ENCODE results near the gene SOS2.

DNA sequence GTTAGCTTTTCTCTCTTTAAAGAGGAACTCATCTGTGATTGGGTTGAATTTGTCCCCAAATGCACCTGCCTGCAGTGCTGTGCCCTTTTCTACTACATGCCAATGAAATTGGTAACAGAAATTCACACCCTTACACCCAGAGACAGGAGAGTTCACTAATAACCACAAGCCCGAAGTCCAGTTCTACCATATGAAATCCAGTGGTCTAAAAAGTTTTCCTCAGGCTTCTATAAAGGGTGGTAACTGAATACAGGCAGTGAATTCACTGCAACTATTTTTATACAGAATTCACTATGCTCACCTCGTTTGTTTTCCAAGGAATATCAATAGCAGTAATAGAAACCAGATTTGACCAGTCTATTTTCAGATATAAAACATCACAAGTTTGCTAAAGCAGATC is 31.5 kb upstream of the SOS2 start:
- TF ChIP-seq CTCF (IDR thresholded peaks at IDR 0.05) (no peak), POLR2A (IDR thresholded peaks at IDR 0.05) (no peak)

Data from upper lobe of left lung (tissue), 4 donors.